A673 (cell line): ENCODE results near the gene KHK.

Source experiments
- CTCF ChIP-seq: fragments of 300-800, 200-600 bp; sonication (generic); conservative IDR thresholded peaks from 2 replicates; pipeline ENCODE4 v1.5.1; 2017; ENCODE audit warnings: low read depth, mild to moderate bottlenecking, antibody characterized with exemption, low read length, moderate library complexity, mixed read lengths
- EZH2 ChIP-seq: fragments of 200-600 bp; sonication (generic); IDR thresholded peaks from 2 replicates; pipeline ENCODE4 v1.6.1; 2017; ENCODE audit warnings: borderline replicate concordance, low read depth, mild to moderate bottlenecking, mixed read lengths, antibody characterized with exemption, low read length; ENCODE audit not compliant: poor library complexity, severe bottlenecking

- TF ChIP-seq CTCF (no peak), EZH2 (no peak)
Measured at GRCh38 chr2:27070653-27071276, 15.8 kb upstream of the KHK start.
